GM11168 (cell line): ENCODE data around the gene SLC35F4.
"Not testable (repeated sequence)": the region's sequence is repeated elsewhere in the genome, so short reads cannot be mapped to it uniquely, and the experiment has no call there.

Experiments
- in situ Hi-C: fragments of 300-500 bp; cut with MboI; formaldehyde crosslinking; loops from one replicate; pipeline ENCODE4 v1.12.0; 2022; ENCODE audit warnings: low sequenced_read_pairs; ENCODE audit not compliant: unreplicated experiment

The SLC35F4 gene

DNA sequence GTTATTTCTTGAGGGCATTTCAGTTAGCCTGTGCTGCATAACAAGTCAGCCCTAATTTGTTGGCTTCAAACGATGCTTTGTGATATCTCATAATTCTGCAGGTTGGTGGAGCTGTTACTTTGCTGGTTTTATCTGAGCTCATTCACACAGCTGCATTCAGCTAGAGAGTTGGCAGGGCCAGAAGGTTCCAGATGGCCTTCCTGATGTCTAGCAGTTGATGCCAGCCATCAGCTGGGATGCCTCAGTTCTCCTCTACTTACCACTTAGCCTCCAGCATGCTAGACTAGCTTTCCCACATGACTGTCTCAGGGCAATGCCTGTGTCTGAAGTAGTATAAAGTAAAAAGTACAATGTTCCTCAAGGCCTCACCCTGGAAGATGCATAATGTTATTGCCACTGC, 130.6 kb downstream of the SLC35F4 start:
- in situ Hi-C loops, result no loop called here

DNA sequence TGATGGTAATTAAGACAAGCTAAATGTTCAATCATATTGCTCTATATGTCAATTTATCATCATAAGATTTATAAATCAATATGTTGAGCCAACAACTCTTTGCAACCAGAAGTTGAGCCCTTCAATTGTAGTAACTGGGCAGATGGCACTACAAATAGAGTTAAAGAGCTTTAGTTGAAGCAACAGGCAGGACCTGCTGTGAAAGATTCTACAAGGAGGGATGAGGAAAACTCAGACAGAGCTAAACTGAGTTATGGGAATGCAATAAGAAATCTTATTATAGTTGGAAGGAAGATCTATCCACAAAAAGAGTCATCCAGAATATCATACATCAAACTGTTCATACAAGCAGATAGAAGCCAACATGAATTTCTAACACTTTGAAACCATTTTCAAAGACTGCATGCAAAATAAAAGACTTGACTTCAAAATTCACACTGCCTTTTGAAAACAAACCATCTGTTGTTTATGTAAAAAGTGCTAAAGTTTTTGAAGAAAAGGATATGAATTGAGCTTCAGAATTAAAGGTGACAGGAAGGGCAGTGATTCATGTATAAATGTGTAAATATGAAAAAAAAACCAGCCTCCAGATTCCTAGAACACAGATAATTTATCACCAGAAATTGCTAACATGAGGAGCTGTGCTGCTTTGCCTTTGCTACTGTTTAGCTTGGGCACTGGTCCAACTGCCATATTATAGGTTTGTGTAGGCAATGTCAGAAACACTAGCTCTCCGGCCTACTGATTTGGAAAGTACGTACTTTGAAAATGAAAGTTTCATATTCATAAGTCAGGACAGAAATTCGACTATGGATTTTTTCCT, 133.2 kb downstream of the SLC35F4 start:
- in situ Hi-C loops, result no loop called here

DNA sequence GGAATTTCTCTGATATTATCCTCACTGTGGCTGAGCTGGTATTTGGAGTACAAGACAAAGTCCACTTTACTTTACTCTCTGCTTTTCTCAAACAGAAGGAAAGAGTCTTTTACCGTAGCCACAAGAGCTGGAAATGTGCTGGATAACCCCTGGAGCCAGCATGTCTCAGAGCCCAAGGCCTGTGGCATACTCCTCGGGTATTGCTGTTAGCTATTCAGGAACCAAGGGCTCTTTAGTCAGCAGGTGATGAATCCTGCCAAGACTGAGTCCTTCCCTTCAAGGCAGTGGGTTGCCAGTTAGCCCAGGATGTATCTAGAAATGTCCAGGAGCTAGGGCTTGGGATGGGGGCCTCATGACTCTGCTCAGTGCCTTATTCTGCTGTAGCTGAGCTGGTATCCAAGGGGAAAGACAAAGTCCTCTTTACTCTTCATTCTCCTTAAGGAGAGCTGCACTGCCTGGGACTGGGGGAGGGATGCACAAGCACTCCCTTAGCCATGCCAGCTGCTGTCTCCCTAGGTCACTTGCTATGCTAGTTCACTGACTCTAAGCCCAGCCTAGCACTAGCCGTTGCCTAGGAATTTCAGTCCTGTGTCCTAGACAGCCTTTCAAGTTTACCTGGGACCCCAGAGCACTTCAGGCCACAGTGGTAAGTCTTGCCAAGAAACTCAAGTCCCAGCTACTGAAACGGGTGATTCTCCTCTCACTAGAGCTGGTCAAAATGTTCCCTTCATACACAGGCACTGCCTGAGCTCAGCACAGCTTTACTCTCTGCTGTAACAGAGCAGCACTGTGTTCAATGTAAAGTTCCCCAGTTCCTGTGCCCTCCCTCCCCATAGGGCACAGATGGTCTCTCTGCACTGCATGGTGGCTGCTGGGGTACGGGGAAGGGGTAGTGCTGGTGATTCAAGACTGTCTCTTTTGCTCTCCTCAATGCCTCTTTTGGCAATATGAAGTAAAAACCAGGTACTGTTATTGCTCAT, 136.4 kb downstream of the SLC35F4 start:
- in situ Hi-C loops, result no loop called here

DNA sequence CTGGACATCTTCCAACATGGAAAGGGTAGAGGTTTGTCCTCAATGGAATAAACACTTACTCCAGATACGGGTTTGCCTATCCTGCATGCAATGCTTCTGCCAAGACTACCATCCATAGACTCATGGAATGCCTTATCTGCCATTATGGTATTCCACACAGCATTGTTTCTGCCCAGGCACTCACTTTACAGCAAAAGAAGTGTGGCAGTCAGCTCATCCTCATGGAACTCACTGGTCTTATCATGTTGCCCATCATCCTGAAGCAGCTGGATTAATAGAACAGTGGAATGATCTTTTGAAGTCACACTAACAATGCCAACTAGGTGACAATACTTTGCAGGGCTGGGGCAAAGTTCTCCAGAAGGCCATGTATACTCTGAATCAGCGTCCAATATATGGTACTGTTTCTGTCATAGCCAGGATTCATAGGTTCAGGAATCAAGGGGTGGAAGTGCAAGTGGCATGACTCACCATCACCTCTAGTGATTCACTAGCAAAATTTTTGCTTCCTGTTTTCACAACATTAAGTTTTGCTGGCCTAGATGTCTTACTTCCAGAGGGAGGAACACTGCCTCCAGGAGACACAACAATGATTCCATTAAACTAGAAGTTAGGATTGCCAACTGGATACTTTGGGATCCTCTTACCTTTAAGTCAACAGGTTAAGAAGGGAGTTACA, 140.4 kb downstream of the SLC35F4 start:
- in situ Hi-C loops, result no loop called here

DNA sequence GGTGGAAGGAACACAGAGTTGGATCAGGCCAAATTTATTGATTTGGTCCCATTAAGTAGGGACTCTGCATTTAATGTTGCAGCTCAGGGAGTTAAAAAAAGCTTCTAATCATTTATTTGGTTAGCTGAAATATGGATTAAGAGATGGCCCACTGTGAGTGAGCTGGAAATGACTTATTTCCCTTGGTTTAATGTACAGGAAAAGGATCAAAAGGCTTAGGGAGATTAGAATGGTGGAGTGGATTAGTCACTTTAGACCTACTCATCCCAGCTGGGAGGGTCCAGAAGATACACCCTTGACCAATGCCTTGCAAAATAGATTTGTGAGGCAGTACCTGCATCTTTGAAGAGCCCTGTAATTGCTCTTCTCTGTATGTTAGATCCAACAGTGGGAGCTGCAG, 143.8 kb downstream of the SLC35F4 start:
- in situ Hi-C loops, result not testable (repeated sequence)

DNA sequence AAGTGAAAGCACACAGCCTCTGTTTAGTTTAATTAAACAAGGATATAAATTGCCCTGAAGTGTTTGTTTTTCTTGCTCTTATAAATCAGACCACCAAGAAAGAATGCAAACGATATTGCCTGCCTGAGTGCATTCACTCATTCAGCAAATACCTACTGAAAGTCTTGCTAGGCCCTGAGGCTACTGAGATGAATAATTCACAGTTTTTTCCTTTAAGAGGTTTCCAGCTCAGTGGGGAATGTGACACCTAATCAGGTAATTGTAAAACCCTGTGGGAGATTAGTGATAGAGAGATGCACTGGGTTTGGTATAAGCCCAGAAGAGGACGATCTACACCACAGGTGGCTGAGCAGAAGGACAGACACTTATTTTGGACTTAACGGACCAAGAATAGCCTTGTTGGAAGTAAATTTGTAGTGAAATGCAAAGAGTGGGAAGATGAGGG, 151.4 kb downstream of the SLC35F4 start:
- in situ Hi-C loops, result no loop called here

- in situ Hi-C loops, result no loop called here
Measured at GRCh38 chr14:57712698-57713097, 153.2 kb downstream of the SLC35F4 start.

- in situ Hi-C loops, result no loop called here
Measured at GRCh38 chr14:57712102-57712501, 153.8 kb downstream of the SLC35F4 start.

DNA sequence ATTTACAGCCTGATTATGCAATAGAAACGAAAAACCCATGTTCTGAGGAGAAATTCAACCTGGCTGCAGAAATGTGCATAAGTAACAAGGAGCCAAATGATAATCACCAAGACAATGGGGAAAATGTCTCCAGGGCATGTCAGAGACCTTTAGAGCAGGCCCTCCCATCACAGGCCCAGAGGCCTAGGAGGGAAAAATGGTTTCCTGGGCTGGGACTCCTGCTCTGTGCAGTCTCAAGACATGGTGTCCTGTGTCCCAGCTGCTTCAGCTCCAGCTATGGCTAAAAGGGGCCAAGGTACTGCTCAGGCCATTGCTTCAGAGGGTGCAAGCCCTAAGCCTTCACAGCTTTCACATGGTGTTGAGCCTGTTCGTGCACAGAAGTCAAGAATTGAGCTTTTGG, 156.0 kb downstream of the SLC35F4 start:
- in situ Hi-C loops, result no loop called here

GRCh38 chr14:57709086-57709485, 156.8 kb downstream of the SLC35F4 start:
- in situ Hi-C loops, result not testable (repeated sequence)

DNA sequence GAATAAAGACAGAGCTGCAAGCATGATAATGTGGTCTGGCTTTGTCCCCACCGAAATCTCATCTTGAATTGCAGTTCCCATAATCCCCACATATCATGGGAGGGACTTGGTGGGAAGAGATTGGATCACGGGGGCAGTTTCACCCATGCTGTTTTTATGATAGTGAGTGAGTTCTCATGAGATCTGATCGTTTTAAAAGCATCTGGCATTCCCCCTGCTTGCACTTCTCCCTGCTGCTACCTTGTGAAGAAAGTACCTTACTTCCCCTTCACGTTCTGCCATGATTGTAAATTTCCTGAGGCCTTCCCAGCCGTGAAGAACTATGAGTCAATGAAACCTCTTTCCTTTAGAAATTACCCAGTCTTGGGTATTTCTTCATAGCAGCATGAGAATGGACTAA, 158.7 kb downstream of the SLC35F4 start:
- in situ Hi-C loops, result no loop called here

- in situ Hi-C loops, result no loop called here
Measured at GRCh38 chr14:57704763-57705162, 161.1 kb downstream of the SLC35F4 start.

GRCh38 chr14:57699947-57700346, 165.9 kb downstream of the SLC35F4 start:
- in situ Hi-C loops, result no loop called here

- in situ Hi-C loops, result no loop called here
Measured at GRCh38 chr14:57692671-57693070, 173.2 kb downstream of the SLC35F4 start.

GRCh38 chr14:57687416-57687815, 178.5 kb downstream of the SLC35F4 start:
- in situ Hi-C loops, result no loop called here

DNA sequence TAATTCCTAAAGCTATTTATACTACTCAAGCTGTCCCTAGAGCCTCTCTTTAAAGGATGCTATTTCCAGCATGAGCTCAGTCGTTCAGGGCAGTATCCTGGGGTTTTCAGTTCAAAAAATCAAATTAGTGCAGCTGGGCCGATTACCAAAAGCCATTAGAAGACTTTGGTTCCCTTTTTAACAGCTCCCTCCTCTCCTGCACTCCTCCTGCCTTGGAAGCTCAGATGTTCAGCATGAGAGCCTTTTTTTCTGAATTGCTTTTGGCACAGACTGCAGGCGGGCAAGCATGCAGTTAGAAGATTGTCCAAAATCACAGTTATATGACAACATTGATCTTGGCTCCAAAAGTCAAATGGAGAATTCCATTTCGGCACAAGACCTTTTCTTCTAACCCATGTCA, 179.6 kb downstream of the SLC35F4 start:
- in situ Hi-C loops, result no loop called here

DNA sequence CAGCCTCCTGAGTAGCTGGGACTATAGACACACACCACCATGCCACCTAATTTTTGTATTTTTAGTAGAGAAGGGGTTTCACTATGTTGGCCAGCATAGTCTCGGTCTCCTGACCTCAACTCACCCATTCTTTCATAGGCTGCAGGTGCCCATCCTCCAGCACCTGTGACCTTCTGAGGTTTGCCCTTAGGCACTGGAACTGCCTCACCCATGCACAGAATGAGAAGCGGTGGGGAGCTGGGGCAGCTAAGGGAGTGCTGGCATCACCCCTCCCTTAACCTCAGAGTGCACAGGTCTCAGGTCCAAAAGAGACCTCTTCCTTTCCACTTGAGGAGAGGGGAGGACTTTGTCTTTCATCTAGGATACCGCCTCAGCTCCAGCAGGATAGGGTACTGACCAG, 194.9 kb downstream of the SLC35F4 start:
- in situ Hi-C loops, result loop anchor here (25.0 kb wide), 1 partner anchor 391 kb away; no protein-coding TSS in a partner anchor

- in situ Hi-C loops, result loop anchor here (25.0 kb wide), 1 partner anchor 402 kb away; no protein-coding TSS in a partner anchor
Measured at GRCh38 chr14:57660208-57660607, 205.7 kb downstream of the SLC35F4 start.

- in situ Hi-C loops, result loop anchor here (25.0 kb wide), 1 partner anchor 403 kb away; no protein-coding TSS in a partner anchor
Measured at GRCh38 chr14:57659052-57659451, 206.8 kb downstream of the SLC35F4 start.

DNA sequence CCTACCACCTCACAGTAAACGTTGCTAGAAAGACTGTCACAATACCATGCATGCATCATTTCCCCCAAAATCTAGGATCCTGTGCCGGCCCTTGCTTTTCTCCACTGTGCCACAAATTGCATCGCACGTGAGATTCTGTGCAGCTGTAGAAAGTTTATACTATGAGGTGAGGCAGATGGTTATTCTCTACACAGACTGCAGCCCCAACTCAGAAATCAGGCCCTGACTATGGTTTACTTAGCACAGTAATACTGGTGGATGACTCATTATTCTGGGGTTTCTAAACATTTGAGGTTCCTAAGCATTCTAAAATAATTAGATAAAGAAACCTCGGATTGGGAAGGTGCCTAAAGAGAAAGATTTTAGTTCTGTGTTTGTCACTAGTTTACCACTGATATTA, 208.4 kb downstream of the SLC35F4 start:
- in situ Hi-C loops, result loop anchor here (25.0 kb wide), 1 partner anchor 405 kb away; no protein-coding TSS in a partner anchor
